Ecto neural progenitor cell (in vitro differentiated cells): ENCODE measurements around the gene THEM5.
"Not testable (repeated sequence)": the region's sequence is repeated elsewhere in the genome, so short reads cannot be mapped to it uniquely, and the experiment has no call there.

Experiments
- DNase-seq: peaks from one replicate; pipeline ENCODE4 v3.0.0-alpha.2; 2018; ENCODE audit warnings: low spot score

The THEM5 gene

GRCh38 chr1:151853411-151853943 lies at the start of gene THEM5:
TSS of gene THEM5 (minus strand) at chr1:151853712. CDS start at chr1:151853565, 147 bp downstream.
- DNase-seq, result no peak

- DNase-seq, result no peak
Observed at GRCh38 chr1:151902858-151903257, 49.3 kb upstream of the THEM5 start.

GRCh38 chr1:151900804-151901203 lies 47.3 kb upstream of the THEM5 start:
- not testable (repeated sequence) for DNase-seq

DNA sequence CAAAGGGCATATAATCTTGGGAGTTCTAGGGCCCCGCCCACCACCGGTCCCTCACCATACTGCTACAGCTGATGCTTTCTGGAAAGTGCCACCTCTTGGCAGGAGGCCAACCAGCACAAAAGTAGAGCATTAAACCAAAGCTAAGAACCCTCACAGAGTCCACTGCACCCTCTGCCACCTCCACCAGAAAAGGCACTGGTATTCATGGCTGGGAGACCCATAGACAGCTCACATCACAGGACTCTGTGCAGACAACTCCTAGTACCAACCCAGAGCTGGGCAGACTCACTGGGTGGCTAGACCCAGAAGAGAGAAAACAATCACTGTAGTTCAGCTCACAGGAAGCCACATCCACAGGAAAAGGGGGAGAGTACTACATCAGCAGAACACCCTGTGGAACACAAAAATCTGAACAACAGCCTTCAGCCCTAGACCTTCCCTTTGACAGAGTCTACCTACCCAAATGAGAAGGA lies 45.0 kb upstream of the THEM5 start:
- no peak for DNase-seq

- DNase-seq, result no peak
Observed at GRCh38 chr1:151897991-151898431, 44.5 kb upstream of the THEM5 start.

DNA sequence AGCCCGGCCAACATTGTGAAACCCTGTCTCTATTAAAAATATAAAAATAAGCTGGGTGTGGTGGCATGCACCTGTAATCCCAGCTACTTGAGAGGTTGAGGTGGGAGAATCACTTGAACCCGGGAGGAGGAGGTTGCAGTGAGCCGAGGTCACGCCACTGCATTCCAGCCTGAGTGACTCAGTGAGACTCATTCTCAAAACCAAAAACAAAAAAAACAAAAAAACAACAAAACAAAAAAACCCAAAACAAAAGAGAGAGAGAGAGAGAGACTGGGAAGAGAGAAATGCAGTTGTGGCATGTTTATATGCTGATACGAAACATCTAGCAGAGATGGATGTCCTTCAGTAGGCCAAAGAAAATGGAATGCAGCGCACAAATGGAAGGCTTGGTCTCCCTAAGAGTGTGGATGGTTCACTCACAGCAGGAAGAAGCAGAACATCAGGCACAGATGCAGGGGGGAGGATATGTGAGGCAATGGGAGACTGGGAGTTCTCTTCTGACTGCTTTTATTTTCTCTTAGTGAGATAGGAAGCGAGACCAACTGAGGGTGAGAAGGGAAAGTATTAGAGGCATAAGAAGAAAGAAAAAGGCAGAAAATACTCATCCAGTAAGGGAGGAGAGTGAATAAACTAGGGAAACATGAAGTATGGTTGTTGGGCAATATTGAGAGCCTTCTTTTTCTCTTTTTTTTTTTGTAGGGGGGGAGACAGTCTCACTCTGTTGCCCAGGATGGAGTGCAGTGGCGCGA lies 39.8 kb upstream of the THEM5 start:
- no peak for DNase-seq

DNA sequence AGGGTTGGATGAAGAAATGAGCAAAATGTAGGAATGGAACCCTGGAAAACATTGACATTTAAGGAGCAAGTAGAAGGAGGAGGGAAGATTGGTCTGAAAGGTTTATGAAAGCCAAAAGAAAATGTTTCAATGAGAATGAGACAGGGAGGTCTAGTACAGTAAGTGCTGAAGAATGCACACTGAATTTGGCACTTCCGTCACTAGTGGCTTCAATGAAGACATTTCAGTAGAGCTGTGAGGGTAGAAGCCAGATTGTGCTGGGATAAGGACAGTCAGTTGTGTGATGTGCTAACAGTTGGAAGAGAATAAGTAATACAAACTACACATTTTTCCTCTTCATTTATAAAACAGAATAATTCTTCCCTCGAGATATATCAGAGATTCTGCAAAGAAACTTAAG lies 38.7 kb upstream of the THEM5 start:
- no peak for DNase-seq

- no peak for DNase-seq
Observed at GRCh38 chr1:151891512-151891911, 38.0 kb upstream of the THEM5 start.

DNA sequence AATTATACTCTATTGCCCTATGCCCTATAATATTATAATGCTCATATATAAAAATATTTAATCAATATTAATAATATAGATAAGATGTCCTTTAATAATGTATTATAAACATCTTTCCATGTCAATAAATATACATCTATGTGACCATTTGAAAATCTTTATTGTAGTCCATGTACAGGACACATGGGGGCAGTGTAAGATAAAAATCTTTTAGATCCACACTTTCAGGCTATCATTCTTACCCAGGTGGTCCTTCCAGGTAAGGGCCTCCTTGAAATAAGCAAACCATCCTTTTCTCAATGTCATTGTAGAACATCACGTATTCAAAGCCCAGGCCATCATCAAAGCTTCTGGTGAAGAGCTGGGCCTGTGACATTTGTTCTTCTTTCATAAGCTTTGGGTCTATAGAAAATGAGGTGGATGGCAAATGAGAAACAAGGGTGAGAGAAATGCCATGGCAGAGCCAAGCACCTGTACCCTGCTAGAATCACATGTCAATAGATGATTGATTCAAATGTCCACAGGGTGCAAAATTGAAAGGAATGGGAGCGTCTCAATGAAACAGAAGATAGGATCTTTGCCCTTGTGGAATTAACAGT lies 35.6 kb upstream of the THEM5 start:
- DNase-seq, result no peak

DNA sequence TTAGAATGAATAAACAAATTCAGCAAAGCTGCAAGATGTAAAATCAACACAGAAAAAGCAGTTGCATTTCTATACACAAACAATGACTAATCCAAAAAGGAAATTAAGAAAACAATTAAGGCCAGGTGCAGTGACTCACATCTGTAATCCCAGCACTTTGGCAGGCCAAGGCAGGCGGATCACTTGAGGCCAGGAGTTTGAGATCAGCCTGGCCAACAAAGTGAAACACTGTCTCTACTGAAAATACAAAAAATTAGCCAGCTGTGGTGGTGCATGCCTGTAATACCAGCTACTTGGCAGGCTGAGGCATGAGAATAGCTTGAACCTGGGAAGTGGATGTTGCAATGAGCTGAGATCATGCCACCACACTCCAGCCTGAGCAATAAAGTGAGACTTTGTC lies 33.5 kb upstream of the THEM5 start:
- no peak for DNase-seq

DNA sequence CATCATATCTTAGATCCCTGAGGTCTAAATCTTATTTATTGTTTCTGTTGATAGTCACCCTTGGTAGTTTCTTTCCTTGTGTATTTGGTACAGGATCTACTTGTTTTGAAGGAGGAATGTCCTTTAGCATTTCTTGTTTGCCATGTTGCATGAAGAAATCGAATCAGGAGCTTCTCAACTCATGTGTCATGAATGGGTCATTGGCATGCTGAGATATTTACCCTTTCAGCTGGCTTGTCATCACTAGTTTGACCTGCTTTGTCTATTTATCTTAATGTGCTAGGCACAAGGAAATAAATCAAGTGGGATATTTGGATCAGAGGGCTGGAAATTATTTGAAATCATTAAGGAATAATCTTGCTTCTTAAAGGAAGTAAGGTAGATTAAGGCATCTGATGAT lies 32.0 kb upstream of the THEM5 start:
- DNase-seq, result no peak

GRCh38 chr1:151884879-151885278 lies 31.4 kb upstream of the THEM5 start:
- not testable (repeated sequence) for DNase-seq

GRCh38 chr1:151884445-151884844 lies 30.9 kb upstream of the THEM5 start:
- not testable (repeated sequence) for DNase-seq

GRCh38 chr1:151883898-151884297 lies 30.4 kb upstream of the THEM5 start:
- not testable (repeated sequence) for DNase-seq

- not testable (repeated sequence) for DNase-seq
Observed at GRCh38 chr1:151882918-151883317, 29.4 kb upstream of the THEM5 start.

DNA sequence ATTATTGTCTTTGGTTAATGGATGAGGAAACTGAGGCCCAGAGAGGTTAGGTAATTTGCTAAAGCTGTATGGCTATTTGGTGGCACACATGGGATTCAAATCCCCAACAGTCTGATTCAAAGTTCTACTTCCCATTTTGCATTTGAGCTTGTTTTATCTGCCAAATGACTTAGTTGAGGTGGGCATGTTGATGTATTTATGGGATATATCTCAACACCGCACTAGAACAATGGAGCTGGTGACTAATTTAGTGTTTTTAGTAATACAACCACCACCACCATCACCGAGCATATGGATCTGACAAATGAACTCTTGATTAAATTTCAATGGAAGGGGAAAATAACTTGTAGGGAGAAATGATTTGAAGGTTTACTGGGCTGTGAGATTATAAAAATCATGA lies 29.0 kb upstream of the THEM5 start:
- no peak for DNase-seq

GRCh38 chr1:151881479-151881878 lies 28.0 kb upstream of the THEM5 start:
- no peak for DNase-seq

- DNase-seq, result no peak
Observed at GRCh38 chr1:151875419-151876097, 22.0 kb upstream of the THEM5 start.

GRCh38 chr1:151872776-151873175 lies 19.3 kb upstream of the THEM5 start:
- not testable (repeated sequence) for DNase-seq

GRCh38 chr1:151871284-151872030 lies 17.9 kb upstream of the THEM5 start:
- DNase-seq, result no peak

DNA sequence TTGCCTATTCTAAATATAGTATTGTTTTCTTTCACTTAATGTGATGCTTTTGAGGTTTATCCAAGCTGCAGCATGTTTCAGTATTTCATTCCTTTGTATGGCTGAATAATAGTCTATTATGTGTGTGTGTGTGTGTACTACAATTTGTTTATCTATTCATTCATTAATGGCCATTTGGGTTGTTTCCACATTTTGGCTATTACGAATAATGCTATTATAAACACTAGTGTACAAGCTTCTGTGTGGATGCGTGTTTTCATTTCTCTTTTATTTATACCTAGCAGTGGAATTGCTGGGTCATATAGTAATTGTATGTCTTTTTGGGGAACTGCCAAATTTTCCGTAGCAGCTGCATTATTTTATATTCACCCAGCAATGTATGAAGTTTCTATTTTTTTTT lies 15.0 kb upstream of the THEM5 start:
- DNase-seq, result no peak
